NCI-H82 (cell line): Measurements from ENCODE around the gene RNU11.
"Not testable (repeated sequence)": the region's sequence is repeated elsewhere in the genome, so short reads cannot be mapped to it uniquely, and the experiment has no call there.

Experiments
- DNase-seq: peaks from one replicate; lab custom pipeline; 2025; lab: John Stamatoyannopoulos, UW

Gene RNU11

GRCh38 chr1:28663871-28664470 is 15.6 kb downstream of the RNU11 start:
- DNase-seq = peak; percentile 76

GRCh38 chr1:28666806-28667205 is 18.4 kb downstream of the RNU11 start:
- no peak for DNase-seq

GRCh38 chr1:28668191-28668955 is 20.0 kb downstream of the RNU11 start, which contains the start of gene GMEB1:
TSS of gene GMEB1 (plus strand) at chr1:28668784. CDS start at chr1:28683613, 14,829 bp downstream.
- DNase-seq = peak; percentile 97

- DNase-seq = peak; percentile 67
Measured at GRCh38 chr1:28668956-28669723, 20.7 kb downstream of the RNU11 start.

GRCh38 chr1:28671254-28671780 is 22.9 kb downstream of the RNU11 start:
- DNase-seq = no peak

- not testable (repeated sequence) for DNase-seq
Measured at GRCh38 chr1:28672971-28673370, 24.6 kb downstream of the RNU11 start.

- no peak for DNase-seq
Measured at GRCh38 chr1:28675924-28676257, 27.5 kb downstream of the RNU11 start.

GRCh38 chr1:28680151-28680550 is 31.8 kb downstream of the RNU11 start:
- DNase-seq = no peak

GRCh38 chr1:28682840-28683239 is 34.4 kb downstream of the RNU11 start:
- DNase-seq = no peak

GRCh38 chr1:28684937-28685336 is 36.5 kb downstream of the RNU11 start:
- DNase-seq = no peak

GRCh38 chr1:28691627-28692026 is 43.2 kb downstream of the RNU11 start:
- not testable (repeated sequence) for DNase-seq
